ENCODE data around the gene GAA.

The GAA gene

DNA sequence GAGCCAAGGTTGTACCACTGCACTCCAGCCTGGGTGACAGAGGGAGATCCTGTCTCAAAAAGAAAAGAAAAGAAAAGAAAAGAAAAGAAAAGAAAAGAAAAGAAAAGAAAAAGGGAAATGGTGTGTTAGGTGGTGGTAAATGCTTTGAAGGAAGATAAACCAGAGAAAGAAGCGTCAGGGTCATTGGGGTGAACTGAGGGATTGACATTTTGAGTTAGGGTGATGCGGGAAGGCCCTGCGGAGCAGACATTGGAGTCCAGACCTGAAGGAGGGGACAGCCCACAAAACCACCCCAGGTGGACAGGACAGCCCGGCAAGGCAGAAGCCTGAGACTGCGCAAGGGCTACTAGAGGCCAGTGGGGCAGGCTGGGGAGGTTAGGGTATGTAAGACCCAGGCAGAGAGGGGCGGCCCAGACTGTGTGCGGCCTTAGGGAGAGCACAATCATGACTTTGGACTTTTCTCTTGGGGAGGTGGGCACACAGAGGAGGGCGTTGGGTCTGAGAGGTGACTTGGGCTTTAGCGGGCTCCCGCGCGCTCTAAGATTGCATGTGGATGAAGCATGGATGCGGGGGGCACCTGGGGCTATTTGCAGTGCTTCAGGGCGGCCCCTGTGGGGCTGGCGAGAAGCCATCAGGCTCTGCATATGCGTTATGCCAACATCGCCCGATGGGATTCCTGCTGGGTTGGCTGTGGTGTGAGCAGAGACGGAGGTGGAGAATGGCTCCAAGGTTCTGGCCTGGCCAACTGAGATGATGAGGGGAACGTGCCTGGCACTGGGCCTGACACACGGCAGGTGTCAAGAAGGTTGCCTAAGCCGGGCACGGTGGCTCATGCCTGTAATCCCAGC lies 3.3 kb upstream of the GAA start:
- TF ChIP-seq, protein P1, sequence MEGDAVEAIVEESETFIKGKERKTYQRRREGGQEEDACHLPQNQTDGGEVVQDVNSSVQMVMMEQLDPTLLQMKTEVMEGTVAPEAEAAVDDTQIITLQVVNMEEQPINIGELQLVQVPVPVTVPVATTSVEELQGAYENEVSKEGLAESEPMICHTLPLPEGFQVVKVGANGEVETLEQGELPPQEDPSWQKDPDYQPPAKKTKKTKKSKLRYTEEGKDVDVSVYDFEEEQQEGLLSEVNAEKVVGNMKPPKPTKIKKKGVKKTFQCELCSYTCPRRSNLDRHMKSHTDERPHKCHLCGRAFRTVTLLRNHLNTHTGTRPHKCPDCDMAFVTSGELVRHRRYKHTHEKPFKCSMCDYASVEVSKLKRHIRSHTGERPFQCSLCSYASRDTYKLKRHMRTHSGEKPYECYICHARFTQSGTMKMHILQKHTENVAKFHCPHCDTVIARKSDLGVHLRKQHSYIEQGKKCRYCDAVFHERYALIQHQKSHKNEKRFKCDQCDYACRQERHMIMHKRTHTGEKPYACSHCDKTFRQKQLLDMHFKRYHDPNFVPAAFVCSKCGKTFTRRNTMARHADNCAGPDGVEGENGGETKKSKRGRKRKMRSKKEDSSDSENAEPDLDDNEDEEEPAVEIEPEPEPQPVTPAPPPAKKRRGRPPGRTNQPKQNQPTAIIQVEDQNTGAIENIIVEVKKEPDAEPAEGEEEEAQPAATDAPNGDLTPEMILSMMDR (IDR thresholded peaks at IDR 0.05; ENCODE audit: insufficient read depth, low read length, poor library complexity, severe bottlenecking), result no peak
- no peak for TF ChIP-seq EZH2phosphoT487 (conservative IDR thresholded peaks at IDR 0.05; ENCODE audit: low read length)
- no peaks in the 10 kb centered on the region for H3K9me3 ChIP-seq (ENCODE audit: insufficient read depth, low read length)
- H3K27me3 ChIP-seq (ENCODE audit: low read length), result no peaks in the 10 kb centered on the region
- H3F3A ChIP-seq (ENCODE audit: insufficient read depth), result no peaks in the 10 kb centered on the region
- H4K20me1 ChIP-seq (ENCODE audit: low read depth, low read length), result no peaks in the 10 kb centered on the region
- no peak overlapping the region for H3K9ac ChIP-seq (ENCODE audit: low read length)
- H3K9me2 ChIP-seq (replicated peaks; ENCODE audit: insufficient read depth, low read length), result no peaks in the 10 kb centered on the region
- H3K4me3 ChIP-seq (ENCODE audit: insufficient read depth, low read length, poor library complexity, severe bottlenecking), result no peak overlapping the region
- H3K27ac ChIP-seq (ENCODE audit: low read depth, low read length), result no peak overlapping the region
- no peaks in the 10 kb centered on the region for H3K36me3 ChIP-seq (ENCODE audit: low read length)
- H3K79me2 ChIP-seq (ENCODE audit: insufficient read depth, low read length), result no peaks in the 10 kb centered on the region
- no peak overlapping the region for H2AFZ ChIP-seq (ENCODE audit: low read depth, low read length, severe bottlenecking)
- no peak overlapping the region for H3K4me2 ChIP-seq (ENCODE audit: low read depth, low read length, poor library complexity, severe bottlenecking)

DNA sequence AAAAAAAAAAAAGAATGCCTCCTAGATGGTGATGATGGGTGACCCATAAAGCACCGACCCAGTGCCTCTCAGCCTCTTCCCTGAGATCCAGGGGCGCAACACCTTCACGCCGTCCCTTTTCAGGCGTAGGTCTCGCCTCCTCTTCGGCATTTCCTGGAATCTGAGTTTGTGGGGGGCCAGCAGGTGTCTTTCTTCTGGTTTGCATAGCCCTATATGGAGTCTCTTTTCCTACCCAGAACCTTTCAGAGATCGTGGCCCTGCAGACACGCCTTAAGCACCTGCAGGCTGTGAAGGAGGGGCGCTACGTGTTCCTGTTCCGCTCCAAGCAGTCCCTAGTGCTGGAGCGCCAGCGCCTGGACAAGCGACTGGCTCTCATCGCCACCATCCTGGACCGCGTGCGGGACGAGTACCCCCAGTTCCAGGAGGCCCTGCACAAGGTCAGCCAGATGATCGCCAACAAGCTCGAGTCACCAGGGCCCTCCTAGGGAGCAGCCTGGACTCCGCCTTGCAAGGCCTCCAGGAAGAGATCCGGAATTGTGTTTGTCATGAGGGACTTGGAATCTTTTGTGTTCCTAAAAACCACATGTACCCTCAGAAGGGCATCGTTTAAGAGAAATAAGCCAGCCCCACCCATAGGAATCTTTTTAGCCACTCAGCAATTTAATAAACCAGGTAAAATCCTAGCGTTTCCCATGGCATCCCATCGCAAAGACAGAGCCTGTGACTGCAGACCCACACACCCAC lies 1.9 kb upstream of the GAA start:
- Histone ChIP-seq H3K9me3 (ENCODE audit: insufficient read depth, low read length) (no peaks in the 10 kb centered on the region), H2AFZ (ENCODE audit: low read depth, low read length, severe bottlenecking) (no peak overlapping the region), H3F3A (ENCODE audit: insufficient read depth) (no peaks in the 10 kb centered on the region), H3K9me2 (replicated peaks; ENCODE audit: insufficient read depth, low read length) (no peaks in the 10 kb centered on the region), H3K79me2 (ENCODE audit: insufficient read depth, low read length) (no peaks in the 10 kb centered on the region), H4K20me1 (ENCODE audit: low read depth, low read length) (no peaks in the 10 kb centered on the region), H3K36me3 (ENCODE audit: low read length) (no peaks in the 10 kb centered on the region), H3K4me3 (ENCODE audit: insufficient read depth, low read length, poor library complexity, severe bottlenecking) (no peak overlapping the region), H3K4me2 (ENCODE audit: low read depth, low read length, poor library complexity, severe bottlenecking) (no peak overlapping the region), H3K27me3 (ENCODE audit: low read length) (no peaks in the 10 kb centered on the region), H3K27ac (ENCODE audit: low read depth, low read length) (no peak overlapping the region), H3K9ac (ENCODE audit: low read length) (no peak overlapping the region)
- TF ChIP-seq, protein P1 (IDR thresholded peaks at IDR 0.05; ENCODE audit: insufficient read depth, low read length, poor library complexity, severe bottlenecking), result no peak
- TF ChIP-seq EZH2phosphoT487 (conservative IDR thresholded peaks at IDR 0.05; ENCODE audit: low read length), result no peak

DNA sequence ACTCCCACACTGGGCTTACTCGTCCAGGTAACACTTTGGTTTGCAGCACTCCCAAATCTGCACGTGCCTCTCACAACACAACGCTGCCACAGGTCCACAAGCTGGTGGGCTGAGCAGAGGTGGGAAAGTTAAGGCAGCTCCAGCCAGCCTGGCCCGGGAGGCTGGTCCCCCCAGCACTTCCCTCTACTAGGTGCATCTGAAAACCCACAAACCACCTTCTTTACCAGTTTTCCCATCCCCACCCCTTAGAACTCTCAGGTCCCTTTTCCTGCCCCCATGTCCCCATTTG lies 1.4 kb upstream of the GAA start:
- Histone ChIP-seq H2AFZ (ENCODE audit: low read depth, low read length, severe bottlenecking) (no peak overlapping the region), H3K9ac (ENCODE audit: low read length) (no peak overlapping the region), H3K9me2 (replicated peaks; ENCODE audit: insufficient read depth, low read length) (no peaks in the 10 kb centered on the region), H3K79me2 (ENCODE audit: insufficient read depth, low read length) (no peaks in the 10 kb centered on the region), H3K4me3 (ENCODE audit: insufficient read depth, low read length, poor library complexity, severe bottlenecking) (no peak overlapping the region), H3K27me3 (ENCODE audit: low read length) (no peaks in the 10 kb centered on the region), H3K36me3 (ENCODE audit: low read length) (no peaks in the 10 kb centered on the region), H3F3A (ENCODE audit: insufficient read depth) (no peaks in the 10 kb centered on the region), H3K4me2 (ENCODE audit: low read depth, low read length, poor library complexity, severe bottlenecking) (no peak overlapping the region), H4K20me1 (ENCODE audit: low read depth, low read length) (no peaks in the 10 kb centered on the region), H3K9me3 (ENCODE audit: insufficient read depth, low read length) (no peaks in the 10 kb centered on the region), H3K27ac (ENCODE audit: low read depth, low read length) (no peak overlapping the region)
- TF ChIP-seq EZH2phosphoT487 (conservative IDR thresholded peaks at IDR 0.05; ENCODE audit: low read length), result no peak
- TF ChIP-seq, protein P1 (IDR thresholded peaks at IDR 0.05; ENCODE audit: insufficient read depth, low read length, poor library complexity, severe bottlenecking), result no peak
